ENCODE measurements around the gene UVRAG. TPM values are rescaled to one million over a fixed set of nuclear protein-coding genes. Genes with fewer than 3 reads are reported as not detected.

Gene UVRAG
- total RNA-seq, 2 donors from 2014 or later, result 18.6 to 20.7 TPM

GRCh38 chr11:75790986-75791385, 24.0 kb upstream of the UVRAG start:
- no peak overlapping the region for H3K4me3 Mint-ChIP-seq
- no peak for DNase-seq
- no peak overlapping the region for H3K27ac Mint-ChIP-seq
- no peaks in the 10 kb centered on the region for H3K36me3 Mint-ChIP-seq (ENCODE audit: insufficient read depth in 2 of 2)
- no peaks in the 10 kb centered on the region for H3K9me3 Mint-ChIP-seq
- no peaks in the 10 kb centered on the region for H3K27me3 Mint-ChIP-seq (ENCODE audit: low read depth)
- no peak for ATAC-seq (replicated peaks in 1 of 2)
- H3K4me1 Mint-ChIP-seq (ENCODE audit: low read depth), result no peaks in the 10 kb centered on the region

DNA sequence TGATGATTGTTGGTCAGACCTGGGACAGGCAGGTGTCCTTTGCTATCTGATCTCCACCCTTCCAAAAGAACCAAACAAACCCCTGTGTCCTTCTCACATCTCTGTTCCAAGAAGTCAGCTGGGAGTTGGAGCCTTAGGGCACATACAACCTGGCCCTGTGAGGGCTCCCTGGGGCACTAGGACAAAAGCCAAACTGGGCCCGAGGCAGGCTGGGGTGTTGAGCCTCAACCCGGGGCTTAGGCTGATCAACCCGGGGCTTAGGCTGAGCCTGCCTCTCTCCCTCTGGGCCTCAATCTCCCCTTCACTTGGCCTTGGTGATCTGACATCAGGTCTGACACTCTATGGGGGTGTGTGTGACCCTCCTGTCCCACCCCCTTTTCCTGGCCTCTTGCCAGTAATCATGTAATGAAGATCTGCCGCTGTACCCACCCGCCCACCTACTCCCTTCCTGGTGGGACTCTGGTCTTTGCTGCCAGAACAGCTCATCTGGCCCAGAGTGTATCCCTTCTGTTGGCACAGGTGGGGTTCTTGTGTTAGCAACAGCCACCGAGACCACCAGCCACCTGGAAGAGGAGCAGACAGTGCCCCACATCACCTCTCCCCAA, 22.8 kb upstream of the UVRAG start:
- DNase-seq (no peak), ATAC-seq (replicated peaks in 1 of 2) (no peak)
- Mint-ChIP-seq H3K27me3 (ENCODE audit: low read depth) (no peaks in the 10 kb centered on the region), H3K4me1 (ENCODE audit: low read depth) (no peaks in the 10 kb centered on the region), H3K27ac (no peak overlapping the region), H3K9me3 (no peaks in the 10 kb centered on the region), H3K36me3 (ENCODE audit: insufficient read depth in 2 of 2) (no peaks in the 10 kb centered on the region), H3K4me3 (no peak overlapping the region)

GRCh38 chr11:75792997-75793800, 21.8 kb upstream of the UVRAG start:
- H3K9me3 Mint-ChIP-seq, result no peaks in the 10 kb centered on the region
- H3K27me3 Mint-ChIP-seq (ENCODE audit: low read depth), result no peaks in the 10 kb centered on the region
- ATAC-seq (replicated peaks in 1 of 2), result no peak
- H3K36me3 Mint-ChIP-seq (ENCODE audit: insufficient read depth in 2 of 2), result no peaks in the 10 kb centered on the region
- DNase-seq, result no peak
- H3K4me1 Mint-ChIP-seq (ENCODE audit: low read depth), result no peaks in the 10 kb centered on the region
- H3K4me3 Mint-ChIP-seq, result no peak overlapping the region
- no peak overlapping the region for H3K27ac Mint-ChIP-seq

DNA sequence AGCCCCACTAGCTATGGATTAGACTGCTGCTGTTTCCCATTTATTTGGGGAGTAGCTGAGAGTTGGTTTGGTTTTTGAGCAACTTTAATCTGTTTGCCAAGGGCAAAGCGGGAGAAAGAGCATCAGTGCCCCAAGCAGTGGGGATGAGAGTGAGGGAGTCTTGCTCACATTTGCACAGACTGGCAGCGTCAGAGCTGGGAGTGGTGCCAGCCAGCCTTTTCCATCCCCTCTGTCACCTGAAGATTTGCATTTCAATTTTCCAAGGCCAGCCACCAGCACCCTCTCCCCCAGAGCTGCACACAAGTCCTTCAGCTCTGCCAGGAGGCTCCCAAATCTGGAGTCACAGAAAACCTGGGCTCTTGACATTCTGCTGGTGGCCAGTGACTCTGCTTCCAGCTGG, 21.0 kb upstream of the UVRAG start:
- Mint-ChIP-seq H3K9me3 (no peaks in the 10 kb centered on the region), H3K4me1 (ENCODE audit: low read depth) (no peaks in the 10 kb centered on the region), H3K27me3 (ENCODE audit: low read depth) (no peaks in the 10 kb centered on the region), H3K4me3 (no peak overlapping the region), H3K36me3 (ENCODE audit: insufficient read depth in 2 of 2) (no peaks in the 10 kb centered on the region), H3K27ac (no peak overlapping the region)
- no peak for DNase-seq
- no peak for ATAC-seq (replicated peaks in 1 of 2)

- Mint-ChIP-seq H3K9me3 (no peaks in the 10 kb centered on the region), H3K4me1 (ENCODE audit: low read depth) (no peaks in the 10 kb centered on the region), H3K36me3 (ENCODE audit: insufficient read depth in 2 of 2) (no peaks in the 10 kb centered on the region), H3K27ac (no peak overlapping the region), H3K4me3 (no peak overlapping the region), H3K27me3 (ENCODE audit: low read depth) (no peaks in the 10 kb centered on the region)
- no peak for DNase-seq
- ATAC-seq (replicated peaks in 1 of 2), result no peak
Observed at GRCh38 chr11:75795276-75796090, 19.5 kb upstream of the UVRAG start.

DNA sequence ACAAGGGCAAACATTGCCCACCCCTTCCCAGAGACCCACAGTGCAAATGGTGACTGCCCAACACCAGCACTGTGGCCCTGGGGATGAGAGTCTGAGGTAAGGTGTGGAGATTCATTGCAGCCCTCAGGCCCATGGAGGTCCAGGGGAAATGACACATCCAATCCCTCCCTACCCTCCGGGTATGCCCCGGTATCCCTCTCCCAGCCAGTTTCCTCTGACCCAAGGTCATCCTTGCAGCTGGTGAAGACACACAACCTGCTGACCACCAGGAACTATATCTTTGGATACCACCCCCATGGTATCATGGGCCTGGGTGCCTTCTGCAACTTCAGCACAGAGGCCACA, 18.9 kb upstream of the UVRAG start:
- DNase-seq (no peak), ATAC-seq (replicated peaks in 1 of 2) (no peak)
- Mint-ChIP-seq H3K27ac (no peak overlapping the region), H3K4me1 (ENCODE audit: low read depth) (no peaks in the 10 kb centered on the region), H3K4me3 (no peak overlapping the region), H3K36me3 (ENCODE audit: insufficient read depth in 2 of 2) (no peaks in the 10 kb centered on the region), H3K9me3 (no peaks in the 10 kb centered on the region), H3K27me3 (ENCODE audit: low read depth) (no peaks in the 10 kb centered on the region)

DNA sequence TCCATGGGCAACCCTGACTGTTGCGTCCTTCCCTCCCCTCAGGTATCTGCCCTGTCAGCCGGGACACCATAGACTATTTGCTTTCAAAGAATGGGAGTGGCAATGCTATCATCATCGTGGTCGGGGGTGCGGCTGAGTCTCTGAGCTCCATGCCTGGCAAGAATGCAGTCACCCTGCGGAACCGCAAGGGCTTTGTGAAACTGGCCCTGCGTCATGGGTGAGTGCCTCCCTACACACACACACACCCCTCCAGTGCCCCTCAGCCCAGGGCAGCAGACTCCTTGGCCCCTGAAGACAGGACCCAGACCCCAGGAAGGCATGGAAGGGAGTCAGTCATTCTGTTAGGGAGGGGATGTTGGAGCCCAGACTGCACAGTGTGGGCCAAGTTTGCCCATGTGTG, 17.9 kb upstream of the UVRAG start:
- DNase-seq (no peak), ATAC-seq (replicated peaks in 1 of 2) (no peak)
- Mint-ChIP-seq H3K4me3 (no peak overlapping the region), H3K36me3 (ENCODE audit: insufficient read depth in 2 of 2) (no peaks in the 10 kb centered on the region), H3K9me3 (no peaks in the 10 kb centered on the region), H3K27me3 (ENCODE audit: low read depth) (no peaks in the 10 kb centered on the region), H3K4me1 (ENCODE audit: low read depth) (peaks cover 7% of the 10 kb centered on the region), H3K27ac (no peak overlapping the region)

DNA sequence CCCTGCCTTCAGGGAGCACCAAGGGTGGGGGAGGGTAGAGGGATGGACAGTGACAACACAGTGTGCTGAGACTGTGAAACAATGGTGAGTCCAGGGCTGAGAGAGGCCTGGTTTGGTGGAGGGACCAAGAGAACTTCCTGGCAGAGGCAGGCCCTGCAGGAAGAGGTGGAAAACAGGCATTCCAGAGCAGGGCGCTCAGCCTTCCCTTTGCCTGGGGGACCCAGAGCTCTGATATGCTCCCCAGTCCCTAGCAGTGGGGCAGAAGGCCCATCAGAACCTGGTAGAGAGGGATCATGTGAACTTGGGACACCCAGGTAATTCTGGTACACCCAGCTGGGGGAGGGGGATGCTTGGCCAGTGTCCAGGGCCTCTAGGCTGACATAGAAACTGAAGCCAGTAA, 17.2 kb upstream of the UVRAG start:
- Mint-ChIP-seq H3K4me3 (no peak overlapping the region), H3K4me1 (ENCODE audit: low read depth) (peaks cover 7% of the 10 kb centered on the region), H3K27ac (no peak overlapping the region), H3K27me3 (ENCODE audit: low read depth) (no peaks in the 10 kb centered on the region), H3K9me3 (no peaks in the 10 kb centered on the region), H3K36me3 (ENCODE audit: insufficient read depth in 2 of 2) (no peaks in the 10 kb centered on the region)
- ATAC-seq (replicated peaks in 1 of 2) (no peak), DNase-seq (no peak)

GRCh38 chr11:75800136-75800675, 14.8 kb upstream of the UVRAG start:
- no peak overlapping the region for H3K27ac Mint-ChIP-seq

GRCh38 chr11:75800728-75801361, 14.2 kb upstream of the UVRAG start:
- Mint-ChIP-seq H3K36me3 (ENCODE audit: insufficient read depth in 2 of 2) (no peaks in the 10 kb centered on the region), H3K9me3 (no peaks in the 10 kb centered on the region), H3K27me3 (ENCODE audit: low read depth) (no peaks in the 10 kb centered on the region), H3K27ac (no peak overlapping the region), H3K4me3 (no peak overlapping the region), H3K4me1 (ENCODE audit: low read depth) (peaks cover 7% of the 10 kb centered on the region)
- DNase-seq (no peak), ATAC-seq (replicated peaks in 1 of 2) (no peak)

More at GRCh38 chr11:75800136-75800675, 14.8 kb upstream of the UVRAG start:
- H3K36me3 Mint-ChIP-seq (ENCODE audit: insufficient read depth in 2 of 2), result no peaks in the 10 kb centered on the region
- H3K9me3 Mint-ChIP-seq, result no peaks in the 10 kb centered on the region
- DNase-seq (no peak), ATAC-seq (replicated peaks in 1 of 2) (no peak)
- H3K27me3 Mint-ChIP-seq (ENCODE audit: low read depth), result no peaks in the 10 kb centered on the region
- H3K4me3 Mint-ChIP-seq, result no peak overlapping the region
- H3K4me1 Mint-ChIP-seq (ENCODE audit: low read depth), result peaks cover 7% of the 10 kb centered on the region

- DNase-seq, result no peak
- H3K4me3 Mint-ChIP-seq, result no peak overlapping the region
- H3K27ac Mint-ChIP-seq, result no peak overlapping the region
- H3K36me3 Mint-ChIP-seq (ENCODE audit: insufficient read depth in 2 of 2), result no peaks in the 10 kb centered on the region
- H3K4me1 Mint-ChIP-seq (ENCODE audit: low read depth), result peaks cover 7% of the 10 kb centered on the region
- H3K27me3 Mint-ChIP-seq (ENCODE audit: low read depth), result no peaks in the 10 kb centered on the region
- no peak for ATAC-seq (replicated peaks in 1 of 2)
- no peaks in the 10 kb centered on the region for H3K9me3 Mint-ChIP-seq
Observed at GRCh38 chr11:75801362-75802020, 13.5 kb upstream of the UVRAG start.

GRCh38 chr11:75802021-75802912, 12.7 kb upstream of the UVRAG start:
- Mint-ChIP-seq H3K9me3 (no peaks in the 10 kb centered on the region), H3K4me1 (ENCODE audit: low read depth) (peaks cover 7% of the 10 kb centered on the region), H3K4me3 (no peak overlapping the region), H3K27ac (no peak overlapping the region), H3K27me3 (ENCODE audit: low read depth) (no peaks in the 10 kb centered on the region), H3K36me3 (ENCODE audit: insufficient read depth in 2 of 2) (no peaks in the 10 kb centered on the region)
- DNase-seq (no peak), ATAC-seq (replicated peaks in 1 of 2) (no peak)
